HG02943 (cell line): Measurements from ENCODE around the gene TRABD2B.
"Not testable (repeated sequence)": the region's sequence is repeated elsewhere in the genome, so short reads cannot be mapped to it uniquely, and the experiment has no call there.

Source experiments
- ATAC-seq: cut with Tn5 transposase; IDR thresholded peaks from one replicate; pipeline ENCODE4 v1.9.1; 2021; ENCODE audit warnings: mild to moderate bottlenecking, low read depth, moderate library complexity; ENCODE audit not compliant: unreplicated experiment

Gene TRABD2B

DNA sequence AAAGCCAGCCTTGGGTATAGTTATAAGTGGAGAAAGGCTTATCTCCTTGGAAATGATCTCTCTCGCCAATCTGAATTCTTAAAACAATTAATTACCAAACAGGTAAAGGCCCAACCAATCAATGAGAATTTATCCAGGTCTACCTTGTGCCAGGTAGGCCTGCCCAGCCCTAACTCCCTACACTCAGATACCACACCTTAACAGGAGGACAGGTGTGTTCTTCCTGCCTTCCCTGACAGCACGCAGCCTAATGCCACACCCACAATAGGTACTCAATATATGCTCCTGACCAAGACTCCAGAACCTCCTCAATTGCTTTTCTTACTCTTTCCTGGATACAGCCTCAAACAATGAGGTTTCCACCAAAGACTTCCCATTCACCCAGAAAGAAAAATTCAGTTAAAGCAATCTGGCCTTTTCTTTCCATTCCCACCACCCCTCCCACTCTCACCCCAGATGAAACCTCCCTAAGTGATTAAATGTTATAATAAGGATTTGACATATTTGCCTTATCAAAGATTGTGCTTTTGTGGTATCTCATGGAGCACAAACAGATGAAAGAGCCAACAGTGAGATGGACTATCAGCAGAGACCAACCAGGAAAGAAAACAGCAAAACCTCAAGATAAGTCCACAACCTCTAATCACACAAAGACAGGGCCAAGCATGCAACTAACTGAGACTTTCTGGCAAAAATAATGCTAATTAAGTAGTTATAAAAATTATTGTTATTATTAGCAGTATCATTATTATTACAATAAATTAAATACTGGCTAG lies 25.6 kb downstream of the TRABD2B start:
- ATAC-seq: no peak

DNA sequence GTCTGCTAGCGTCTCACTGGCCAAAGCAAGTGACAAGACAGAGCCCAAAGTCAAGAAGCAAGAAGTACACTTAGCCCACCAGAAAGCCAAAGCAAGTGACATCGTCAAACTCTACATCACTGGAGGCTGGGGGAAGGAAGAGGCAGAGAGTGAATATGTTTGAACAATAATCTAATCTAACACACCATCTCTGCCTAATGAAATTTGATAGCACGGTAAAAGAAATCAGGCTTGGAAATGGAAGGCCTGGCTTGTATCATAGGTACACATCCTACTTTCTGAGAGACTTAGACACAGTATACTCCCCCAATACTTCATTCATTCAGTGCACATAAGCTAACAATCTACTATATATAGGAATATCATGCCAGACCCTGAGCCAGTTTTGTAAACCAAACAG lies 26.3 kb downstream of the TRABD2B start:
- ATAC-seq: no peak

DNA sequence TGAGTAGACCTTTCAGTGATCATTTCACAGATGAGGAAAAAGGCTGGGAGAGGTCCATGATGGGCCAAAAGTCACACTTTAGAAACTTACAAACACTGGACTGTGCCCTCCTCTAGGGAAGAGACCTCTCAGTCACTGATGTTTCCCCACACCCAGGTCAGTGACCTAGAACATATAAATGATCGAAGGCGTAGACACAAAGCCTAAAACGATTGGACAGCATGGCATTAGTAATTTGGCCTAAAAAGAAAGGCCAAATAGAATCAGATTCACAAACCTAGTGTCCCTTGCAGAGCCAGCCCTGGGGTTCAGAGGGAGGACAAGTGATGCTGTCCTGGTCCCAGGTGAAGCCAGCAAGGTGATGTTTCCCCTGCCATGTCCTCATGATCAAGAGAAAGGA lies 27.7 kb downstream of the TRABD2B start:
- ATAC-seq: no peak

DNA sequence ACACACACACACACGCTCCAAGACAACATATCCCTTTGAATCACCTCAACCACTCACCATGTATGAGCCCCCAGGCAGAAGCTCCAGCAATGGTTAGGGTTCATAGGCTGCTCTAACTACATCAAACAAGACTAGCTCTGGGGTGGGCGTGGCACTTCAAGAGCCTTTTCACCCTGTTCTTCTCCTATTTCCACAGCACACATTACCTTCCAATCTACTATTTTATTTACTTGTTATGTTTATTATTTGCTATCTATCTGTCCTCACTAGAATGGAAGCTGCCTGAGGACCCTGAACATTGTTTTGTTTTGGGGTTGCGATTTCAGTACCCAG lies 28.7 kb downstream of the TRABD2B start:
- no peak for ATAC-seq

DNA sequence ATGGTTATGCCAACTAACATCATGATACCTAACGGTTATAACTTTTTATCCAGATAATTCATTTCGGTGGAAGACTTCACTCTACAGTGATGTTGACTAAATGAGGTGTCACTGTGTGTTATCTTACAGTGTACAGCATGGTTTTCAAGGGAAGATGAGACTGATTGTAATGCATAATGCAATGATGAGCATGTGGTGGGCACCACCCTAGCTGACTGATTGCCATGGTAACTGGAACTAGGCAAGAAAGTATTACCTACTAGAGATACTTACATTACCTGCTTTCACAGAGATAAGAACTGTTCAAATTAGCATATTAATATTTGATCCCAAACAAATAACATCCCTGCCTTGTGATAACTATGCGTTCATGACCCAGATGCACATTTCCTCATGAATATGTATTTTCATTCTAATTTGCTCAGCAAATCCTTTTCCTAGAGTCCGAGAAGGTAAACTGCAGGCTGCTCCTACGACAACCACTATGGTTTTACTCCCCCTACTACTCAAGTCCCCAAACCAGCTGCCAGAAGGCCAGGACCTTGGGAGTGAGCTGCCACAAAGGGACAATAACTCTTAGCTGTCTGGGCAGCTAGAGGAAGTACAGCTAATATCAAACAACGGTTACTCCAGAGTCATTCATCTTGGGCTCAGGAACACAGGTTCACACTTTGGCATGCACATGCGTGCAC lies 29.2 kb downstream of the TRABD2B start:
- no peak for ATAC-seq

DNA sequence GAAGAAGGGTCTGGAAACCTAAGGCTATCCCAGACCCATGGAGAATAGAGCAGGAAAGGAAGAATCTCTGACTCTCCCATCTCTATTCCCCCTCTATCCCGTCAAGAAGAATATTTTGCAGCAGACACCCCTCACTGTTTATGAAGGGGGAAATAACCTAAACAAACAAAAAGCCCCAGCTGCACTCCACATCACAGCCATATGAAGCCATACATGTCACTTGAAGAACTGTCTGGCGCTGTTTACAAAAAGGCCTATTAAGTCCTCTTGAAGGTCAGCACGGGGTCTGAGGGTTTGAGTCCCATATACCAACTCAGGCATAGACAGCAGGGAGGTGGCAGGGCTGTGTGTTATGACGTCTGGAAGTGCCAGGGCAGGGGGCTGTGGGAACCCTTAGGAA lies 31.4 kb downstream of the TRABD2B start:
- no peak for ATAC-seq

DNA sequence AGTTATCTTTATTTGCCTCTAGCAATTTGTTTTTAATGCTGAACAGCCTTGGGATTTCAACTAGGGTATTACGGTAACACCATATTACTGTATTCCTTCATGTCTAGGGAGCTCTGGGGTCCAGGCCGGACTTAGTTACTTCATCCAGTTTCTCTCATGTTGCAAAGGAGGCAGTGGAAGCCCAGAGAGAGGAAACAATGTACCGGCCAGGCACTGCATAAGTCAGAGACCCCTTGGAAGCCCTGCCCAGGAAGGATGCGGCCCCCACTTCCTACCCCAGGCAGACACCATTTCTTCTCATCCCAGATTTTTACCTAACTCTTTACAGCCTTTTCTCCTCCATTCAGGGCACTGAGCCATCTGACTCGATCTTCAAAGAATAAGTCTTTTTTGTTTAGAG lies 32.5 kb downstream of the TRABD2B start:
- ATAC-seq: no peak

DNA sequence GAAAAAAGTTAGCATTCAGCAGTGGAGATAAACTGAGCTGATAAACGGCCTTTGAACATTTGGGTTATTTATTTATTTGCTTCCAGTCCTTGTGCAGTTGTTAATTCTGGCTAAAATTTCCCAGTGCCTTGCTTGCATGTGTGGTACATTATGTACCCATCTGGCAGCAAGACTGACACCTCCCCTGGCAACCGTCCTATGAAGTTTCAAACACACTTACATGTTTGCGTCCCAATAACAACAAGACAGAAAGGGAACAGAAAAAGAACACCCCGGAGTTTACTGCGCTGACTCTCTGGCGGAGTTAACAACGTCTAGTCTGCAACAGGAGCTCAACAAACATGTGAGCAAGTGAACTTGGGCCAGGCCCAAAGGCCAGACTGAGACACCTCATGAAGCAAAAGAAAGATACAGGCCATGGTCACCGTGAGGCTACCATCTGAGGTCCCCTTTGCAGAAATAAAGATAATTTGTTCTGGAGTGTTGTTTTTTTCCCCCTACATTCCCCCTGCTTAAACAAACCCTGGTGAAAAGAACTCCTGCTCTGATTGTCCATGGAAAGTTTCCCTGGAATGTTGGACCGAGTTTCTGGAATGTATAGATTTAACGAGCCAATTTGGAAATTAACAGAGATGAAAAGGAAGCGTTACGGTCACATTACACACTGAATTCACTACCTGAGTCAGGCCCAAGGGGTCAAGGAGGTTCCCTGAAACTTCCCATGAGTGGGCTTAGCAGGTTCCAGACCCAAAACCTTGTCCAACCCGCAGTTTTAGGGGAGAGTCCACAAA lies 33.4 kb downstream of the TRABD2B start:
- no peak for ATAC-seq

DNA sequence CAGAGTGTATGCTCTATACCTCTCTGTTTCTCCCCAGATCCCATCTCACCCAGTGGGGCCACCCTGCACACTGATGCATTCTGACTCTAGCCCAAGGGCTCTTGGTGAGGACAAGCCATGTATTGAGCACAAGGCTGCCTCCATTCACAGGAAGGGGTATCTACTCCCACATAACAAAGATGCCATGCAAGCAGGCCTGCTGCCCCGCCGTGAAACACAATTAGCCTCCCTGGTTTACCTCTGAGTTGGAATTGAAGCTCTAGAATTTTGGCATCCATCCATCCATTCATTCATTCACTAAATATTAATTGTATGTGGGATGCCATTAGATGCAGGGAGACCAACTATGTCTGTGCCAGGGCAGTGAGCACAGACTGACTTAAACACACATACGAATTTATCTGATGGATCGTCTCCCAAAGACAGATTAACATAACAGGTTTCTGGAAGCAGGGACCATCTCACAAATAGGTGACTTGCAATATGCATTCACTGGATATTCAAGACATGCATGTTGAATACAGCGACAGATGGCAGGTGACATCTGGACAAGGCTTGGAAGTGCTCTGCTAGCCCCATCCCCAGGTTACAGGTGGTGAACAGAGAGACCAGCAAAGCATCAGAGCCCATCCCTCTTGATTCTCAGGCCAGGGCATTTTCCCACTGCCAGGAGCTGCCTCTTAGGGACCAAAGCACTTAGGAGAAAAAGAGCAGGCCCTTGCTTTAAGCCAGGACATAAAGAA lies 34.3 kb downstream of the TRABD2B start:
- no peak for ATAC-seq

DNA sequence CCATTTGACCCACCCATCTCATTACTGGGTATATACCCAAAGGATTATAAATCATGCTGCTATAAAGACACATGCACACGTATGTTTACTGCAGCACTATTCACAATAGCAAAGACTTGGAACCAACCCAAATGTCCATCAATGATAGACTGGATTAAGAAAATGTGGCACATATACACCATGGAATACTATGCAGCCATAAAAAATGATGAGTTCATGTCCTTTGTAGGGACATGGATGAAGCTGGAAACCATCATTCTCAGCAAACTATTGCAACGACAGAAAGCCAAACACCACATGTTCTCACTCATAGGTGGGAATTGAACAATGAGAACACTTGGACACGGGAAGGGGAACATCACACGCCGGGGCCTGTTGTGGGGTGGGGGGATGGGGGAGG lies 35.4 kb downstream of the TRABD2B start:
- not testable (repeated sequence) for ATAC-seq

DNA sequence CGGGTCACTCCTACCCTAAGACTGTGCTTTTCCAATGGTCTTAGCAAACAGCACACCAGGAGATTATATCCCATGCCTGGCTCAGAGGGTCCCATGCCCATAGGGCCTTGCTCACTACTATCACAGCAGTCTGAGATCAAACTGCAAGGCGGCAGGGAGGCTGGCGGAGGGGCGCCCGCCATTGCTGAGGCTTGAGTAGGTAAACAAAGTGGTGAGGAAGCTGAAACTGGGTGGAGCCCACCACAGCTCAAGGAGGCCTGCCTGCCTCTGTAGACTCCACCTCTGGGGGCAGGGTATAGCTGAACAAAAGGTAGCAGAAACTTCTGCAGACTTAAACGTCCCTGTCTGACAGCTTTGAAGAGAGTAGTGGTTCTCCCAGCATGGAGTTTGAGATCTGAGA lies 40.7 kb downstream of the TRABD2B start:
- not testable (repeated sequence) for ATAC-seq

DNA sequence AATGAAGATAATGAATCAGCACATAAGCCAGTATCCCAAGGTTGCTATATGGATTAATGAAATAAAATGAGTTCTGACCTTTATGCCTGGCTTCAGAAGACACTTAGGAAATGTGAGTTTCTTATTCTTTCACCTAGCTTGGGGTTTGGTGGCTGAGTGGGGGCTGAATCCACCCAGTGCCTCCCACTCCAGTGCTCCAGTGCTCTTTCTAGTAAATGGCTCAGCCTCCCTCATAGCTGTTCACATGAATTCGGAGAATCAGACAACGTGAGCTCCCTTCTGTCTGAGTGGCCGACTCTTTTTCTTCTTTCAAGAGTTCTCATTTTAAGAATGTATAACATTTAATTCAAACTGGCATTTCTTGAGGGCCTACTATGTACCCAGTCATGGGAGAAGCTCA lies 43.5 kb downstream of the TRABD2B start:
- ATAC-seq: no peak

DNA sequence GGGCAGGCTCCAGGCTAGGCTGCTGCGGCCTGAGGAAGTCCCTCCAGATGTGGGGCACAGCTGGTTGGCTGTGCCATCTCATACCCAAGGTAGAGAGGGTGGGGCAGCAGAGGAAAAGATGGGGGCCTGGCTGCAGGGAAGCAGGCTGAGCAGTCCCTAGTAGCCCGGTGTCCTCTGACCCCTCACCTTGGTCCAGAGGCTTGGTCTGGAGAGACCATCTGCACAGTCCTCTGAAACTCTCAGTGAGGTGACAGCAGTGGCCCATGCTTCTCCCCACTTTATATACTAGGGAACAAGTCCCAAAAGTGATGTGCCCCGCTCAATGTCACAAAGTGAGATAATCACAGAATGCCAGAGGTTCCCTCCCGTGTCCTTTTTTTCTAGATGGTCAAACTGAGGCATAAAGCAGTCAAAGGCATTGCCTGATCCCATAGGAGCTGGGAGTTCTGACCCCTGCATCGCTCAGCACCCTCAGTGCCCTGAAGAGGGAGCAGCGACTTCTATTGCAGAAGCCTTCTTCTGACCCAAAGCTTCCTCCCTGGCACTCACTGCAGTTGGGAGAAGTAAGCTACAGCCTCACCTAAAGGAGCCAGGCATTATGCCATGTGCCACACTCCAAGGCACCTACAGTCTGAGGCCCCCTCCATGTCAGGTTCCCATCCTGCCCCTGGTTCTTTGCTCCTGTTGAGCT lies 45.5 kb downstream of the TRABD2B start:
- ATAC-seq: no peak

DNA sequence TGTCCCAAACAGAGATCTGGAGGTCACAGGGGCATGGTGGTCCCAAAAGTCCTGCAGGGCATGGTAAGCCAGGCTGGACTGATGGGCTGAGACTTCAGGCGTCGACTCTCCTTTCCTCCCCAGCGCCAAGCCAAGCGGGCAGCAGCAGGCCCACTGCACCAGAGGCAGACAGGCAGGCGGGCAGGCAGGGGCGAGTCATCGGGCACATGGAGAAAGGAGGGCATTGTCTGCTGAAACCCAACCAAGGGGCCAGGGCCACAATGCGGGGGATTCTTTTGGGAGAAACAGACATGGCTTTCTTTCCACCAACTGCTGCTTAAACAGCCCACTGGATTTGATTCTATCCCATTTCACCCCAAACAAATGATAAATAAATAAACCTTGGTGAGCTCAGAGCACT lies 46.2 kb downstream of the TRABD2B start:
- ATAC-seq: no peak

DNA sequence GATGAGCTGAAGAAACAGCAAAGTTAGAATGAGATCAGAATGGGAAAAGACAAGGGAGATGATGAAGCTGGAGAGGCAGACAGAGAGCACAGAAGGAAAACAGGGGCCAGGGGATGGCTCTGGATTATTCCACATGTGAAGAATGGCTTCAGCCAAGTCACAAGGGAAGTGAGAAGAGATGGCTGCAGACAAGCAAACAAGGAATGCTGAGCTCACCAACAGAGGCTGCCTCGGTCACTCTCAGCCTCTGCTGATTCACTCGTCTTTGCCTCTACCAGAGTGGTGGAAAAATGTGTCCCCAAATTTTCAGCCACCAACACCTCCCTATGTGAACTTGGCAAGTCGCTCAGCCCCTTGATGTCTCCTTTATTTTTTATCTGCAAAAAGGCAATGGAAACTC lies 46.7 kb downstream of the TRABD2B start:
- ATAC-seq: no peak

DNA sequence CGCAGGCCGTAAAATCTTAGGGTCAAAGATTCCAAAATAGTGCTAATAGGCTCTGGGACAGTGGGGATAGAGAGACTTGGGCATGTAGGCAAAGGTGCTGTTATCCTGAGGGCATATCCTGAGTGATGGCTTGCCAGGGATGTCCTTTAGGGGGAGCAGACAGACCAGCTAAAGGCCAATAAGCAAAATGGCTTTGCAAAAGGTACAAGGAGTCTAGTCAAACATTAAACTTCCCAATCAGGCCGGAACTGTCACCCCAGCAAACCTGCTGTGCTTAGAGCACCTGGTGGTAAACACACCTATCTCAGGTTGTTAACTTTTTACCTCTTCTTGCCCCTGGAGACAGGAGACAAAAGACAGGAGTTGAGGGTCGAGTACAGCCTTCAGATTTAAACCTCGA lies 49.1 kb downstream of the TRABD2B start:
- ATAC-seq: no peak

DNA sequence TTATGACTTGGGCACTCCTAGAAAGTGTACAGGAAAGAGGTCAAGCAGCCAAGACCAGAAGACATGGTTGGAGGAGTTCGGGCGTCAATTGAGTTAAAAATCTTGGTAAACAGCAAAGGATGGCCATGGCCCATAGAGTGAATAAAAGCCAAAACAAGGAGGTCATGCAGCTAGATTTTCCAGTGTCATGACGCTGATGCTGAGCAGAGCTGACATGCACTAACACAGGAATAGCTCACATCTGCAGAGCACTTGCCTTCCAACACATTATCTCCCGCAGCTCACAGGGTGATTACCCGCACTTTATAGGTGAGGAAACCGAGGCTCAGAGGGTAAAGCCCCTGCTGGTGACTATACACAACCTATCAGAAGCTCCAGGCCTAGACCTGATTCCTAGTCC lies 49.7 kb downstream of the TRABD2B start:
- ATAC-seq: no peak

DNA sequence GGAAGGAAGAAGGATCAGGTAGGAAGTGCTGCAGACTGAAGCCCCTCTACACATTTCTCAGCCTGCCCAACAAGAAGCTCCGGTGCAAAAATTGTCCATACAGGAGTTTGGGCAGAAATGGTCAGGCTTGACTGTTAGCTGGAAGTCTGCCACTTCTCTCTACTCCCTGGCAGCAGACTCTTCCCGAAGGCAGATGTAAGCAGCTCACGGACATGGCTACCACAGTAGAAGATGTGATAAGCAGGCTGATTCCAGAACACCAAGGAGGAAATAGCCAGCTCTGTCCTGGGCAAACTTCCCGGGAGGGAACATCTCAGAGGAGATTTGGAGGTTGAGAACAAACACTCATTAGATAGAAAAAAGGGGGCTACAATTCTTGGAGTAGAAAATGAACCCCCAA lies 52.6 kb downstream of the TRABD2B start:
- no peak for ATAC-seq

DNA sequence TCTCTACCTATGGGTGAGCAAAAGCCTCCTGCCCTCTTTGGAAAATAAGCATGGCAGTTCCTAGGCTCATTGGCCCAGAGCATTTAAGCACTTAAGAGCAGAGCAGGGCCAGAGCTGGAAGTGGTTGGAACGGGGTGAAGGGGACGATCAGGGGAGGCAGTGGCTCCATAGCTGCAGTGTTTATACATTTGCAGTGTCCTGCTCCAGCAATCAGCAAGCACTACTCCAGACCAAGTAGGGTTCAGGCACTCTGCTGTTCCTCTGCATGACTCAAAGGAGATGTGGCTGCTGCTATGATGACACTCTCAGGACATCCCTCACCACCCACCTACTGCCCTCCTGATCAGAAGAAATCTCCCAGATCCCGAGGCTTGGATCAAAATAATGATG lies 55.0 kb downstream of the TRABD2B start:
- ATAC-seq: no peak

DNA sequence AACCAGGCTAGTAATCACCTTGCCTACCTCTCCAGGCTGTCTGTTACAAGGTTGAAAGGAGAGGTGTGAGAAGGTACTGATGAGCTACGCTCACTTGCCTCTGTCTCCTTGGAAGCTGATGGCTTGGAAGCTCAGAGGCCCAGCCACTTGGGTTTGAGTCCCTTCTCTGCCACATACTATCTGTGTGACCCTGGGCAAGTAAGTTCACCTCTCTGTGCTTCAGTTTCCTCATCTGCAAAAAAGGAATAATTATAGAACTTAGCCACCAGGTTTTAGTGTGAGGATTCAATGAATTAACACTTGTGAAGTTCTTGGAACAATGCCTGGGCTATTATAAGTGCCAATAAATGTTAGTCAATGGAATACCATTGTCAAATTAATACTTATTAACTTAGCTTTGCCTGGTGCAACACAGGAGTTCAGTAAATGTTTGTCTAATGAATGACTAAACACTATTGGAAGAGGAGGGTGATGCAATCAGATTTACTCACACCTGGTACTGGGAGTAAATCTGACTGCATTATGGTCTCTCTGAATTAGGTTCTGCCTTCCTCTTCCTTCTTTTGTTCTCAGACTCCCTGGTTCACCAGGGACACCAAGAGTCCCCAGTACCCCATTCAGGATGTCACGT lies 55.5 kb downstream of the TRABD2B start:
- ATAC-seq: no peak
